Measurements from ENCODE around the gene UAP1L1.

UAP1L1 gene

DNA sequence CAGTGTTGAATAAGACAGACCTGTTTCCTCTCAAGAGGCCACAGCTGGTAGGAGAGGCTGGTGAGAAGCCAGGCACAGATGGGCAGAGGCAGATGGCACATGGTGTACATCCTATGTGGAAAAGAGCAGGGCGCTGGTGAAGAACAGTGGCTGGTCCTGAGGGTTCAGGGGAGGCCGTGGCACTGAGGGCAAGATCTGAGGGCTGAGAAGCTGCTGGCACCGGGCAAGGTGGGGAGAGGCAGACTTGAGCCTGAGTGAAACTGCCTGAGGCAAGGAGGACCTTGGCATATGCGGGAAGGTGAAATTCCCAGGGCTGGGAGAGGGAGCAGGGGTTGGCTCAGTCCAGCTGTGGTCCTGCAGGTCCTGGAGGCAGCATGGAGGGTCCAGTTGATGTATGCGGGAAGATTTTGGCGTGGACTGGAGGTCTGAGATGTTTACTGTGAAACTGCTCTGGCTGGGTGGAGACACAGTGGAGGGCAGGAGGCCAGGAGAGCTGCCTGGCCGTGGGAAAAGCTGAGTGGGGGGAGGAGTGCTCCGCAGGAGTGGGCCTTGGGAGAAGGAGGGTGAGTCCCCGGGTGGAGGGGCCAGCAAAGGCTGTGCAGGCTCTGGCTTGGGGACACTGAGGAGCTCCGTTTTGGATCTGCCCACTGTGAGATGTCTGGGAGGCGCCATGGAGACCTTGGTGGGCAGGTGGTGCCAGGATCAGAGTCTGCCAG, 12.1 kb downstream of the UAP1L1 start:
- no peak overlapping the region for H3K27ac ChIP-seq (ENCODE audit: low read depth, low read length)
- H3K9ac ChIP-seq (ENCODE audit: low read depth, low read length): no peak overlapping the region
- peaks cover 5% of the 10 kb centered on the region; the same call in 1 of the 2 replicates for H3K4me1 ChIP-seq (ENCODE audit: control insufficient read depth, insufficient read depth, low read length)

GRCh38 chr9:137095664-137096517, 18.6 kb downstream of the UAP1L1 start:
- H3K9me3 ChIP-seq (ENCODE audit: control insufficient read depth, insufficient read depth, low read length): no peaks in the 10 kb centered on the region
- no peak overlapping the region for H3K4me3 ChIP-seq (ENCODE audit: low read depth, low read length)
- H3K36me3 ChIP-seq (ENCODE audit: control insufficient read depth, insufficient read depth, low read length): peaks cover 49% of the 10 kb centered on the region
- H3K27me3 ChIP-seq (ENCODE audit: control insufficient read depth, insufficient read depth, low read length): no peaks in the 10 kb centered on the region
- H3K27ac ChIP-seq (ENCODE audit: low read depth, low read length): no peak overlapping the region
- no peak overlapping the region for H3K9ac ChIP-seq (ENCODE audit: low read depth, low read length)
- no peaks in the 10 kb centered on the region for H3K4me1 ChIP-seq (ENCODE audit: control insufficient read depth, insufficient read depth, low read length)

More for the DNA sequence above, 12.1 kb downstream of the UAP1L1 start:
- Histone ChIP-seq H3K9me3 (ENCODE audit: control insufficient read depth, insufficient read depth, low read length) (no peaks in the 10 kb centered on the region), H3K27me3 (ENCODE audit: control insufficient read depth, insufficient read depth, low read length) (peaks cover 7% of the 10 kb centered on the region; the same call in 1 of the 2 replicates), H3K4me3 (ENCODE audit: low read depth, low read length) (no peak overlapping the region), H3K36me3 (ENCODE audit: control insufficient read depth, insufficient read depth, low read length) (peaks cover 27% of the 10 kb centered on the region)

- Histone ChIP-seq H3K9me3 (ENCODE audit: control insufficient read depth, insufficient read depth, low read length) (no peaks in the 10 kb centered on the region), H3K27me3 (ENCODE audit: control insufficient read depth, insufficient read depth, low read length) (no peaks in the 10 kb centered on the region), H3K9ac (ENCODE audit: low read depth, low read length) (no peak overlapping the region), H3K36me3 (ENCODE audit: control insufficient read depth, insufficient read depth, low read length) (peaks cover 53% of the 10 kb centered on the region), H3K4me1 (ENCODE audit: control insufficient read depth, insufficient read depth, low read length) (no peaks in the 10 kb centered on the region), H3K4me3 (ENCODE audit: low read depth, low read length) (no peak overlapping the region), H3K27ac (ENCODE audit: low read depth, low read length) (no peak overlapping the region)
These were observed 19.6 kb downstream of the UAP1L1 start for GRCh38 chr9:137096785-137097546.

DNA sequence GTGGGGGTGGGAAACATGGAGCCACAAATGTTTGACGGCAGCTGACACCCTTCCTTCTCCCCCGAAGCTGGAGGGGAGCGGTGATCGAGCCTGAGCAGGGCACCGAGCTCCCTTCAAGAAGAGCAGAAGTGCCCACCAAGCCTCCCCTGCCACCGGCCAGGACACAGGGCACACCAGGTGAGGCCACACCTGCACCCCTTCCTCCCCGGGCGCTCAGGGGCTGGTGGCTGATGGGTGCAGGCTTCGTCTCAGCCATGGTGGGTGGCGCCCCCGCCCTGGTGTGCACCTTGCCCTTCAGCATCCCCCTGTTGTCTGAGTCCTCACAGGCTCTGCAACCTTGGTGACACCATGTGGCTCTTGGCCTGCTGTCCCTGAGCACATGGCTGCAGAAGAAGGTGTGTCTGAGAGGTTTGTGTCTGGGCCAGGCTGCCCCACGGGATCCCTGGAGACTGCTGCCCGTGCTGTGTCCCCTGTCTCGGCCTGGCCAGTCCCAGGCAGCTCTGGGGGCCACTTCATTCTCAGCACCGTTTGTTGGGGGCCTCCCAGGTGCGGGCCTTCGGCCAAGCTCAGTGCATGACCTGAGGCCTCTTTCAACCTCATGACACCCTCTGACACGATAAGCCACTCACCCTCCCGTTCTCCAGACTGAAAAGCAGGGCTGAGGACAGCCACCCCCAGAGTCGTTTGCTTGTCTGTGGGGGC, 20.6 kb downstream of the UAP1L1 start:
- H3K4me1 ChIP-seq (ENCODE audit: control insufficient read depth, insufficient read depth, low read length): no peaks in the 10 kb centered on the region
- peaks cover 57% of the 10 kb centered on the region for H3K36me3 ChIP-seq (ENCODE audit: control insufficient read depth, insufficient read depth, low read length)
- no peak overlapping the region for H3K4me3 ChIP-seq (ENCODE audit: low read depth, low read length)
- H3K9ac ChIP-seq (ENCODE audit: low read depth, low read length): no peak overlapping the region
- 0 out of 2 replicates have a peak, but pooled peaks cover 8% of the 10 kb centered on the region for H3K9me3 ChIP-seq (ENCODE audit: control insufficient read depth, insufficient read depth, low read length)
- H3K27me3 ChIP-seq (ENCODE audit: control insufficient read depth, insufficient read depth, low read length): no peaks in the 10 kb centered on the region
- H3K27ac ChIP-seq (ENCODE audit: low read depth, low read length): no peak overlapping the region

GRCh38 chr9:137099231-137099630, 21.9 kb downstream of the UAP1L1 start:
- H3K9me3 ChIP-seq (ENCODE audit: control insufficient read depth, insufficient read depth, low read length): 0 out of 2 replicates have a peak, but pooled peaks cover 8% of the 10 kb centered on the region
- H3K4me3 ChIP-seq (ENCODE audit: low read depth, low read length): no peak overlapping the region
- H3K27ac ChIP-seq (ENCODE audit: low read depth, low read length): no peak overlapping the region
- H3K36me3 ChIP-seq (ENCODE audit: control insufficient read depth, insufficient read depth, low read length): peaks cover 68% of the 10 kb centered on the region
- no peaks in the 10 kb centered on the region for H3K27me3 ChIP-seq (ENCODE audit: control insufficient read depth, insufficient read depth, low read length)
- H3K4me1 ChIP-seq (ENCODE audit: control insufficient read depth, insufficient read depth, low read length): no peaks in the 10 kb centered on the region
- no peak overlapping the region for H3K9ac ChIP-seq (ENCODE audit: low read depth, low read length)

DNA sequence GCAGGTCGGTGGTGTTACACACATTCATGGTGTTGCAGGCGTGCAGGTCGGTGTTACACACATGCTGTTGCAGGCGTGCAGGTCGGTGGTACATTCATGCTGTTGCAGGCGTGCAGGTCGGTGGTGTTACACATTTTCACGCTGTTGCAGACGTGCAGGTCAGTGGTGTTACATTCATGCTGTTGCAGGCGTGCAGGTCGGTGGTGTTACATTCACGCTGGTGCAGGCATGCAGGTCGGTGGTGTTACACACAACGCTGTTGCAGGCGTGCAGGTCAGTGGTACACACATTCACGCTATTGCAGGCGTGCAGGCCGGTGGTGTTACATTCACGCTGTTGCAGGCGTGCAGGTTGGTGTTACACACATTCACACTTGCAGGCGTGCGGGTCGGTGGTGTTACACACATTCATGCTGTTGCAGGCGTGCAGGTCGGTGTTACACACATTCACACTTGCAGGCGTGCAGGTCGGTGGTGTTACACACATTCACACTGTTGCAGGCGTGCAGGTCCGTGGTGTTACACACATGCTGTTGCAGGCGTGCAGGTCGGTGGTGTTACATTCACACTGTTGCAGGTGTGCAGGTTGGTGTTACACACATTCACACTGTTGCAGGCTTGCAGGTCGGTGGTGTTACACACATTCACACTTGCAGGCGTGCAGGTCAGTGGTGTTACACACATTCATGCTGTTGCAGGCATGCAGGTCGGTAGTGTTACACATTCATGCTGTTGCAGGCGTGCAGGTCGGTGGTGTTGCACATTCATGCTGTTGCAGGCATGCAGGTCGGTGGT, 26.1 kb downstream of the UAP1L1 start:
- Histone ChIP-seq H3K4me3 (ENCODE audit: low read depth, low read length) (no peak overlapping the region), H3K9me3 (ENCODE audit: control insufficient read depth, insufficient read depth, low read length) (0 out of 2 replicates have a peak, but pooled peaks cover 8% of the 10 kb centered on the region), H3K27me3 (ENCODE audit: control insufficient read depth, insufficient read depth, low read length) (no peaks in the 10 kb centered on the region), H3K9ac (ENCODE audit: low read depth, low read length) (no peak overlapping the region), H3K36me3 (ENCODE audit: control insufficient read depth, insufficient read depth, low read length) (peaks cover 76% of the 10 kb centered on the region), H3K27ac (ENCODE audit: low read depth, low read length) (no peak overlapping the region), H3K4me1 (ENCODE audit: control insufficient read depth, insufficient read depth, low read length) (no peaks in the 10 kb centered on the region)

DNA sequence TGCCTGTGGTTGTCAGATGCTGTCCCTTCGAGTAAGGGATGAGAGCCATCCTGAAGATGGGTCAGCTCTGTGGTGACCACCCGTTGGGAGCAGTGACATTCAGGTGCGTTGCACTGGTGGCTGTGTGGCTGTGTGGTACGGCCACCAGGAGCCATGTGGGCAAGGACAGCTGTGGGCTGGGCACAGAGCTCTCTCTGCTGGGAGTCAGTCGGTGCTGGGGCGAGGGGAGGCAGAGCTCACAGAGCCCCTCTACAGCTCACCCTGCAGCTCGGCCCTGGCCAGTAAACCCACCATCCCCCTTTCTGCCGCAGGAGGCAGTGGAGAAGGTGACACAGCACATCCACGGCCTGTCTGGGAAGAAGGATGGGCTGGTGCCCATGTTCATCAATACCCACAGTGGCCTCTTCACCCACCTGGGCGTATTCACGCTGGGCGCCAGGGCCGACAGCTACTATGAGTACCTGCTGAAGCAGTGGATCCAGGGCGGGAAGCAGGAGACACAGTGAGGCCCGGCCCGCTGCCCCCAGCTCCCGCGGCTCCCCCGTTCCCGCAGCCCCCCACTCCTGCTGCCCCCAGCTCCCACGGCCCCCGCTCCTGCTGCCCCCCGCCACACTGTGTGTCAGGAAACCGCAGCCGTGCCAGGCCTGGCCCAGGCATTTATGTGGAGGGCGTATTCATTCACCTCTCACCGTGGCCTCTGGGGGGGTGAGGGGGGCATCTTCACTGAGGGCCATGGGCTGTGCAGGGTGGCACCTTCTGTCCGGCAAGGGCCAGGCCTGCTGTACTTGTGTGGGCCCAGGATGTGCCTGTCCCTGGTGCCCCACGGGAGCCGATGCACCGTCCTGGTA, 28.7 kb downstream of the UAP1L1 start:
- H3K36me3 ChIP-seq (ENCODE audit: control insufficient read depth, insufficient read depth, low read length): peaks cover 82% of the 10 kb centered on the region
- H3K9me3 ChIP-seq (ENCODE audit: control insufficient read depth, insufficient read depth, low read length): 0 out of 2 replicates have a peak, but pooled peaks cover 8% of the 10 kb centered on the region
- no peak overlapping the region for H3K9ac ChIP-seq (ENCODE audit: low read depth, low read length)
- no peaks in the 10 kb centered on the region for H3K4me1 ChIP-seq (ENCODE audit: control insufficient read depth, insufficient read depth, low read length)
- H3K27ac ChIP-seq (ENCODE audit: low read depth, low read length): no peak overlapping the region
- no peak overlapping the region for H3K4me3 ChIP-seq (ENCODE audit: low read depth, low read length)
- H3K27me3 ChIP-seq (ENCODE audit: control insufficient read depth, insufficient read depth, low read length): no peaks in the 10 kb centered on the region

DNA sequence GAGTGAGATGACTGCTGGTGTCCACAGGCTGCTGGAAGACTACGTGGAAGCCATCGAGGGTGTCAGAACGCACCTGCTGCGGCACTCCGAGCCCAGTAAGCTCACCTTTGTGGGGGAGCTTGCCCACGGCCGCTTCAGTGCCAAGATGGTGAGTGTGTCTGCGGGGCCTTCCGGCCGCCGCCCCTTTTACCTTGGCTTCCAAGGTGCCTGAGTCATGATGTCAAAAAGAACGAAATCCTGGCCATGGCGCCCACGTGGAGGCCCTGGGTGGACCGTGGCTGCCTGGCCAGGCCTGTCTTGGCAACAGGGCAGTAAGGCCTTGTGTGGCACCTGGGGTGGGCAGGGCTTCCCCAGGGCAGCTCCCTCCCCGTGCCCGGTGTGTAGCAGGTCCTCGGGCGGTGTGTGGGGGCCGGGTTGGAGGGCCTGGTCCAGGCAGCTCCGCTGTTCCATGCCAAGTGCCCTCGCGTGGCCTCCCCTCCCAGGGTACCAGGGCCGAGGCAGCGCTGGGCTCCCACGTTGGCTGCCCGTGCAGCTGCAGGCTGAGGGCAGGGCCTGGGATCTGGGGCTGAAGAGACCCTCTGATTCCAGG, 29.4 kb downstream of the UAP1L1 start:
- Histone ChIP-seq H3K4me1 (ENCODE audit: control insufficient read depth, insufficient read depth, low read length) (no peaks in the 10 kb centered on the region), H3K9ac (ENCODE audit: low read depth, low read length) (no peak overlapping the region), H3K4me3 (ENCODE audit: low read depth, low read length) (no peak overlapping the region), H3K27me3 (ENCODE audit: control insufficient read depth, insufficient read depth, low read length) (no peaks in the 10 kb centered on the region), H3K27ac (ENCODE audit: low read depth, low read length) (no peak overlapping the region), H3K36me3 (ENCODE audit: control insufficient read depth, insufficient read depth, low read length) (peaks cover 75% of the 10 kb centered on the region), H3K9me3 (ENCODE audit: control insufficient read depth, insufficient read depth, low read length) (0 out of 2 replicates have a peak, but pooled peaks cover 8% of the 10 kb centered on the region)

DNA sequence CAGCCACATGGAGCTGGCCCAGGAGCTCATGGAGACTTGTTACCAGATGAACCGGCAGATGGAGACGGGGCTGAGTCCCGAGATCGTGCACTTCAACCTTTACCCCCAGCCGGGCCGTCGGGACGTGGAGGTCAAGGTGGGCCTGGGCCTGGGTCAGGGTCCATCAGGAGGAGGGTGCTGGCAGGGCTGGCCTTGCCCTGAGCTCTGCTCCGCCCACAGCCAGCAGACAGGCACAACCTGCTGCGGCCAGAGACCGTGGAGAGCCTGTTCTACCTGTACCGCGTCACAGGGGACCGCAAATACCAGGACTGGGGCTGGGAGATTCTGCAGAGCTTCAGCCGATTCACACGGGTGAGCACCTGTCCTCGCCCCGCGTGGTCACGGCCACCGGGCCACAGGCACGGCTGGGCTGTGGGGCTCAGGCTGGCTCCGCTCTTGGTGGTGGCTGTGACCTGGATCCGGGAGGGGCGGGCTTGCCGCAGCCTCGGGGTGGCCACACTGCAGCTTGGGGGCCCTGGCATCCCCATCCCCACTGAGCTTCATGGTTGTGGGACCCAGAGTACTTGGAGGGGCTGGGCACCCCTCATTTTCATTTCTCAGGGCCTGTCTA, 30.1 kb downstream of the UAP1L1 start:
- Histone ChIP-seq H3K27me3 (ENCODE audit: control insufficient read depth, insufficient read depth, low read length) (no peaks in the 10 kb centered on the region), H3K27ac (ENCODE audit: low read depth, low read length) (no peak overlapping the region), H3K4me3 (ENCODE audit: low read depth, low read length) (no peak overlapping the region), H3K9me3 (ENCODE audit: control insufficient read depth, insufficient read depth, low read length) (0 out of 2 replicates have a peak, but pooled peaks cover 5% of the 10 kb centered on the region), H3K36me3 (ENCODE audit: control insufficient read depth, insufficient read depth, low read length) (peaks cover 68% of the 10 kb centered on the region), H3K4me1 (ENCODE audit: control insufficient read depth, insufficient read depth, low read length) (no peaks in the 10 kb centered on the region), H3K9ac (ENCODE audit: low read depth, low read length) (no peak overlapping the region)
